NCI-H2107 (cell line): ENCODE data around the gene CHPF.
A peak's percentile ranks its signal among the peaks of the same experiment; 100 is the strongest.

Experiments
- DNase-seq: peaks from one replicate; lab custom pipeline; 2025; lab: John Stamatoyannopoulos, UW

Gene CHPF

DNA sequence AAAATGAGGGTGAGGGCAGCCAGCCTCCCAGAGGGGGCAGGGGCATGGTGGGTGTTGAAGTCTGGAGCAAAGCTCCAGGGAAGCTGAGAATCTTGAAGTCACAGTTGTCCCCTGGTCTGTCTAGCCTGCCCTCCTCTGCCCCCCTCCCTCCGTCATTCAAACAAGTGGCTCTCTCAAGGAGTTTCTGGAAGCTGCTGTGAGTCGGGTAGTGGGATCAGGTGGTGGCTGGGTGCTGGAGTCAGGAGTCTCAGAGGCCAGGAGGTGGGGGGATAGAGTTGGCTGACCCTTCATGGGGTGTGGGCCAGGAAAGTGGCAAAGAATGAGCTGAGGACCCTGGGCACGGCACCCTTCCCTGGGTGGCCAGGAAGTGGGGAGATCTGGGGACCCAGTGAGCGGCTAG lies 29.8 kb downstream of the CHPF start:
- DNase-seq, result no peak

DNA sequence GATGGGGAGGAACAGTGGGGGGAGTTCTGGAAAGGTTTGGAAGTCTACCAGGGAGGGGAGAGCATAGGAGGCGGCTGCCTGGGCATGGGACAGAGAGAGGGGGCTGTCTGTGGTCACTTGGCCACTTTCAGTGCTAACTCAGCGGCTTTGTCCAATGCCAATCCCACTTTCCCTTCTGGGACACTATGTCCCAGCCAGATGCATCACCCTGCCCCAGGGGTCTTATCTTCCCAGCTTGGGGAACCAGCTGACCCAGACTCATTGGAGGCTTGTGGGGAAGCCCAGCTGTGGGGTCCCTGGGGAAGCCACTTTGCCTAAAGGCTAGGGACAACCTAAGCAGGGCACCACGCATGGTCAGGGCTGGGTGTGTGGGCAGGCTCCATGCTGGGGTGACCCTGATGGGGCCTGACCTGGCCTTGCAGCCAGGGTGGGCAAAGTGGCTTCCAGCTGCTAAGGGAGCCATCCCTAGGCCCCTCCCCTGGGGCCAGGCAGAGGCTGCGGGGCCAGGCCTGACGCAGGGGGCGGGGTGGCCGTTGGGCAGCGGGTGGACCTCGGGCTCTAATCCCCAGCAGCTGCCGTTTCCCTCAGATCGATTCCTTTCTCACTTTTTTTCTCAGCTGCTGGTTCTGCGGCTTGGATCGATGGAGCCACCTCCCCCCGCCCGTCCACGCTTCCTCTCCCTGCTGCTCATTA lies 30.9 kb downstream of the CHPF start:
- no peak for DNase-seq

DNA sequence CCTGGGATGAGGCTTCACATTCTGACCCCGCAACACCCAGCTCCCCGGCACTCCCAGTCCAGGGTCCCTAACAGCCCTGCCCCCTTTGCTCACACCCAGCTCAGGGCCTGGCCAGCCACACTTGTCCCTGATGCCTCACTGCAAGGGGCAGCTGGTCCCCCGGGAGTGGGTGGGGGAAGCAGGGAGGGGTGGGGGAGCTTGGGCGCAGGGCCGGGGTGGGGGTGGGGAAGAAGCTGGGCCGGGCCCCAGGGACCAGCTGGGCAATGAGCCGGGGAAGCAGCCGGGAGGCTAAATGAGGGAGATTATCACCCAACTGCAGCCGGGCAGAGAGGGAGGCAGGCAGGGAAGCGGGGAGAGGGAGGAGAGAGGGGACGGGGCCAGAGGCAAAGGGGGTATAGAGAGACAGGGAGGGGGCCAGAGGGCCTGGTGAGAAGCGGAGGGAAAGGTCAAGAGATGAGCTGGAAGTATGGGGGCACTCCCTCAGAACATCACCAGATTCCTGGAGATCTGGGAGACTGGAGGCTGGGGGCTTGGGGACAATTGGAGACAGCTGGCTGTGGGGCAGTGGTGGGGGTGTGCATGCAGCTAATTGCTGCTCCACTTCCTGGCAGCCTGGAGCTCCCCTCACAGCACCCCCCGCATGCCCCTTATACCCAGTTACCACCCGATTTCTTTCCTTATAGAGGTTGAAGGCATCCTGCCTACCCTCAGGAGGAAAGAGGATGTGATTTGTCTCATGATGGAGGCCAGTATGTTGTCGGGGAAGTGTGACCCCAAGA lies 31.9 kb downstream of the CHPF start:
- DNase-seq, result no peak

DNA sequence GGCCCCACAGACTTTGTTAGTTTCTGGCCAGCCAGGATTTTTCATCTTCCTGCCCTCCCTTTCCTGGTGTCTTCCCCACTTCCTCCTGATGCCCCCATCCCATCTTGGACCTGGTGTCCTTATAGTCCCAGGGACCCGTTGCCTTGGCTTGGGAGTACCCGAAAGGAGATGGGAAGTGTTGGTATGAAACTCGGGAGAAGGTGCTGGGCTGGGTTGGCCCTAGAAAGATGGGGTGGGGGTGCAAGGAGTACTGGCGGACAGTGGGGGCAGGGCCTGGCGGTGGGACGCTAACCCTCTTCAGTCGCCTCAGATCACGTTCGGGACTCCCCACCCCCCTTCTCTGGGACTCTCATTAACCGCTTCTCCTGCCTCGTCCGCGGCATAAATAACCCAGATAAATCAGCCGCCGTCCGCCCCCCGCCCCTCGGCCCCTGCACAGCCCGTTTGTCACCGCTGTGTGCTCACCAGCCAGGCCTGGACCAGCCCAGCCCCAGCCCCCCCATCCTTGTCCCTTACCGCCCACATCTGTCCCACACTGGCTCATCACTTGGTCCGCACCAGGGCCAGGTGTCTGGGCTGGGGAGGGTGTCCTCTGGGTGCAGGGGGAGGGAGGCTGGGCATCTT lies 33.0 kb downstream of the CHPF start:
- DNase-seq, result no peak

DNA sequence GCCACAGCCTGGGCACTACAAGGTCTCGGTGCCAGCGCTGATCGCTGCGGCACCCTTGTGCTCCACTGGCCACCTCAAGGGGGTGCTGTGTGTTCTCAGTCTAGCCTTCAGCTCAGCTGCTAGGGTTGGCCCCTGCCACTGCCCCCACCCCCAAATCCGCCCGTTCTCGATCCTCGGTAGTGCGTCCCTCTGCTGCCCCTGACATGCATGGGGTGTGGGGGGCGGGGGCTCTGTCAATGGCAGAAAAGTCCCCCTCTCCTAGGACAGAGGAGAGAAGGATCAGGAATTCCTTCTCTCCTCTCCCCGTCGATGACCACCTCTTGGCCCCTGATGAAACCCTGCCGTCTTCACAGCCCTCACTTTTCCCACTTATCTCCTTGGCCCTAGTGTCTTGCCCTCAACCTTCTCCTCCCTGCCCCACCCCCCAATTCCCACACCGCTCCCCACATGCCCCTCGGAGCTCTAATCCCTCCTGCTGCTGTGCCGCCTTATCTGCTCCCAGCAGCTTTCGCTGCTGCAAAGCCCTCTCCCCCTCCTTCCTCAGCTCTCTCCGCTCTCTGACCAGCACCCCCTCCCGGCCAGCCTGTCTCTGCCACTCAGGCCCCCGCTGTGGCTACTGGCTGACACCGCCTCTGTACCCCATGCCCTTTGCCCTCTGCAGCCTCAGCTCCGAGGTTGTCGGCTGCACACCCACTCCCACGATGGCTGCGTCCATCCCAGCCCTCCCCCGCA lies 33.7 kb downstream of the CHPF start:
- no peak for DNase-seq

DNA sequence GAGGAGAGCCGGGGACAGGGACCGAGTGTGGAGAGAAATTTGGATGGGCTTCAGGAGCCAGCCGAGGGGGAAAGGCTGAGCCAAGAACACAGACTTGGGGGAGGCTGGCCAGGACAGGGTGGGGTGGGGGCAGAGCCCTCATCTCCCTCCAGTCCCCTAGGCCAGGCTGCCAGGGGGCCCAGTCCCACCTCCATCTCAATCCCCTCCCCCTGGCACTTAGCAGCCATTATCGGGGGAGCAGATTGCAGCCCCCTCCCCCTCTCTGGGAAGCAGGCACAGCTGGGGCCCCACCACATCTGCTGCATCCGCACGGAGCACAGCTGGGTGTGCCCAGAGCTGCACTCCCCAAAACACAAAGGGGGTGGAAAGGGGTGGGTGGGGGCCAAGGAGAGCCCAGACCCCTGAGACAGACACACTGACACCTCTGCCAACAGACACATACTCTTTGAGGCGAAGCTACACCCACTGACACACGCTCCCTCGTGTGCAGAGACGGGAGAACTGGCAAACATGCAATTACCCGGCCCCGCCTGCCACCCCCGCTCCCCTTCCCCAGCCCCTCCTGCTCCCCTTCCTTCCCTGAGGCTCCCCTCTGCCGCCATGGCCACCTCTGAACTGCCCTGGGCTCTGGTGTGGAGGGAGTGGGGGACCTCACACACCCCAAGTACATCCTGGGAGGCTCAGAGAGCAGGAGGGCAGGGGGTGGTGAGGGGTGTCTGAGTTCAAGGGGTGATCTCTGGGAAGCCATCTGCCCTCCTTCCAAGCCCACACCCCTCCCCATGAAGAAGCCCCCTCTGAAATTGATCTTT lies 34.4 kb downstream of the CHPF start:
- DNase-seq, result no peak

DNA sequence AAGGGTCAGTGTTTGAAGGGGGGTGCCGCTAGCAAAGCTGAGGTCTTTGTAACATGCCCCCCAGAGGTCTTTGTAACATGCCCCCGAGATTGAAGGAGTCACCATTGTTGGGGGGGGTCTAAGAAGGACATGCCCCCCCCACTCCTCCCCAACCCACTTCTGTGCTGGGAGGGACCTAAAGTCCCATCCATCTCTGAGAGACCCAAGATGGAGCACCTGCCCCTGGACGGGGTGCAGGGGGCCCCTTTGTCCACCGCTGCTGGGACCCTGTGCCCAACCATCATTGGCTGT lies 35.2 kb downstream of the CHPF start:
- no peak for DNase-seq

DNA sequence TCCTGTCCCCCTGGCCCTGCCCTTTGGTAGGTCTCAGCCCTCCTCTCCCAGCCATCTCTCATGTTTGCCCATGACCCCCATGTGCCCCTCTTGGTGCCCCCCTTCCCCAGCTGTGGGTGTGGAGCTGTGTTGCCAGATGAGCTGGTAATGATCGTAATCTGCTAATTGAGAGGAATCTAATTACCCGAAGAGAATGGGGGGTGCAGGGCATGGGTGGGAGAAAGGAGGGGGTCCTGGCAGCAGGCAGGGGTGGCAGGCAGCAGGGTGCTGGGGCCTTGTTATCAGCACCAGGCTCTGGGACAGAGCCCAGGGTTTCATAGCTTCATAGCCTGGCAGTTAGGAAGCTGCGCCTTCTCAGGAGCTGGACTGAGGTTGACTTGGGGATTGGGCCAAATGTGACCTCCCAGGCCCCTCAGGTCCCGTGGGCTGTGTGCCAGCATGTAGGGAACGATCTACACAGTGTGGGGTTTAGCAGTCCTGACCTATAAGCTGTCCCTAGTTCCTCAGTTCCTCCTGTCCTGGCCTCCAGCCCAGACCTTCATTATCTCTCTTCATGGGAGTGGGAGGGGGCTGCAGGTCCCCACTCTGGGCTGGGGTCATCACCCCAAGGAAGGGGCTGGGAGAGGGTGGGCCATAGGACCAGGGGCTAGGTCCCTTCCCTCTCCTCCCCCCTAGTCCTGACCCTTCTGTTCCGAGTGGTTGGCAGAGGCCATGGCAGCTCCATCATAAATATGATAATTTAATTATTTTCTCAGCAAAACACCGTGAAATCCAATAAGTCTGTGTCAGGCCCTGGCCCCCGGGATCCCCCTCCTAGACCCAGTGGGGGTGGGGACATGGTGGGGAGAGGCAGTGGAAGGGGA lies 35.8 kb downstream of the CHPF start:
- DNase-seq, result no peak

DNA sequence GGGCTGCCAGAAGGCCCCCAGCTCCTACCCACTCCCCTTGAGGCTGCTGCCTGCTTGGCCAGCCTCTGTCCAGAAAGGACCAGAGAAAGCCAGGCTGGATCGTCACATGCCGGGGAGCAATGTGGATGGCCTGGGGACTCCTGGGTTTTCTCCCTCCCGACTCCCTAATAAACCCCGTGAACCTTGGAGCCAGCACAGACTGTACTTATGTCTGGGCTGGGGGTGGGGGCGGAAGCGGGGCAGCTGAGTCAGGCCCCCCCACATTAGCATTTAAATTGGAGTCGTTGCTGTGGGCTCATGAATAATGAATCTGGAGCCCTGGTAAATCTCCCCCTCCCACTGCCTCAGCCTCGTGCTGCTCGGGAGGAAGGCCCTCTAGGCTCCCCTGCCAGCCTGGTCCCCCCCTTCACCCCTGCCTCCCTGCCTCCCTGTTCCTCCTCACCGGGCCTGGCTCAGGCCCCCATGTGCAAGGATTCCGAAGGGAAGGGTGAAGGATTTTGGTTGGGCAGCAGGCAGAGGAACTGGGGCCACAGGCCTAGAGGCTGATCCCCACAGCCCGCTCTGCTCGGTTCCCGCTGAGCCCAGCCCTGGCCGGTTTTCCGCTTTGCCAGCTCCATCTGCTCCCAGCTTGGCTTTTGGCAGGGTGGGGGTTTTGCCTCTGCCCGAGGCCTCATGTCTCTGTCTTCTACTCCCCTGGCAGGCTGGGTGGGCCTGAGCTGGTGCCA lies 36.6 kb downstream of the CHPF start:
- no peak for DNase-seq

DNA sequence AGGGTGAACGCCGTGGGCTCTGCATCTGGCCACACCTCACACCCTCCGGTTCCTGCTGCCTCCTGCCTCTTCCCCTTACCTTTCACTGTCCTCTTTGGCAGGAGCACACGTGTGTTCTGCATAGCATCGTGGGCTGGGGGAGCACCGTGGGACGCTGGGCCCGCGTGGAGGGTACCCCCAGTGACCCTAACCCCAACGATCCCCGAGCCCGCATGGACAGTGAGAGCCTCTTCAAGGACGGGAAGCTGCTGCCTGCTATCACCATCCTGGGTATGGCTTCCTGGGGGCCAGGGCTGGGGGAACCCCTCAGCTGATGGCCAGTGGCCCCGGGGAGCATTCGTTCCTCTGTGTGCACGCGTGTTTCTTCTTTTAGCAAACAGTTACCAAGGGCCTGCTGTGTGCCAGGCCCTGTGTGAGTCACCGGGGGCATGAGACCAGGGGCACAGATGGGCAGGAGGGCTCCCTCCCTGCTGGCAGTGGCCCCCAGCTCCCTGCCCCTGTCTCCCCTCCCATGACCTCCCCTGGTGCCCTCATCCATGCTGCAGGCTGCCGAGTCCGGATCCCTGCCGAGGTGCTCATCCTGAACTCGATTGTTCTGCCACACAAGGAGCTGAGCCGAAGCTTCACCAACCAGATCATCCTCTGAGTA lies 37.3 kb downstream of the CHPF start:
- no peak for DNase-seq

DNA sequence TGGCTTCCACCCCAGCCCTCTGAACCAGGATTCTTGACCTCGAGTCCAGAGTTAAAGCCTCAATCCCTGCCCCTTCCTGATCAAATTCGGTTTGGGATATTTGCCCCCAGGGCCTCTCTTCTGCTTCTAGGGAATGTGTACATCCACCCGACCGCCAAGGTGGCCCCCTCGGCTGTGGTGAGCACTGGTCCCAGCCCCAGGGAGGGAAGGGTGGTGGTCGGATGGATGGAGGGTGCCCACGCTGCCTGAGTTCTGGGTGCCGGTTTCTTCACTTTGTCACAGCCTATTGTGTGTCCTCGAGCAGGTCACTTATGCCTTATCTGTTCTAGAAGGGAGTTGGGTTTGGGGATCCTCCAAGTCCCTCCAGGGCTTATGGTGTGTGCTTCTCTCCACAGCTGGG lies 38.0 kb downstream of the CHPF start:
- no peak for DNase-seq

DNA sequence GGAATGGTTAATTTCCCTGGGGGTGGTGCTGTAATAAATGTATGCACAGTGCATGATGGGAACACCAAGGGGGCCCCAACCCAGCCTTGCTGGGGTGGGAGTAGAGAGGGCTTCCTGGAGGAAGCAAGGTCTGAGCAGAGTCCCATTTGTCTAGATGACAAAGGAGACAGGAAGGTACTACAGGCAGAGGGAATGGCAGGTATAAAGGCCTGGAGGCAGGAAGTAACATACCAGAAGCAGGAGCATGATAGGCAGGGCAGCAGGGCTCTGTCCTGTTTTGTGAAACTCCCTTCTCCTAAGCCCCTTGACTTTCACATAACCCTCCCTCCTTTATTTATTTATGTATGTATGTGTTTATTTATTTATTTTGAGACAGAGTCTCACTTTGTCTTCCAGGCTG lies 41.0 kb downstream of the CHPF start:
- no peak for DNase-seq

DNA sequence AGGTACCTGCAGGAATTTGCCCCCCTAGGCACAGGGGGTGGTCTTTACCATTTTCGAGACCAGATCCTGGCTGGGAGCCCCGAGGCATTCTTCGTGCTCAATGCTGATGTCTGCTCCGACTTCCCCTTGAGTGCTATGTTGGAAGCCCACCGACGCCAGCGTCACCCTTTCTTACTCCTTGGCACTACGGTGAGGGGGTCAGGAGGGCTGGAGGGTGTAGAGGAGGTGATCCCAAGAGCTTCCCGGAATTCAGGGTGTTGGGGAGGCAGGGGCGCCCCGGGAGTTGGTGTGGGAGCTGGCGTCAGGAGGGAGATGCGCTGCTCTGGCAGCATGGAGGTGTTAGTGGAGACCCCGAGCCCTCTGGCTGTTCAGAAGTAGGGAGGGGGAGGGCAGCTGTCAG lies 41.8 kb downstream of the CHPF start:
- no peak for DNase-seq

DNA sequence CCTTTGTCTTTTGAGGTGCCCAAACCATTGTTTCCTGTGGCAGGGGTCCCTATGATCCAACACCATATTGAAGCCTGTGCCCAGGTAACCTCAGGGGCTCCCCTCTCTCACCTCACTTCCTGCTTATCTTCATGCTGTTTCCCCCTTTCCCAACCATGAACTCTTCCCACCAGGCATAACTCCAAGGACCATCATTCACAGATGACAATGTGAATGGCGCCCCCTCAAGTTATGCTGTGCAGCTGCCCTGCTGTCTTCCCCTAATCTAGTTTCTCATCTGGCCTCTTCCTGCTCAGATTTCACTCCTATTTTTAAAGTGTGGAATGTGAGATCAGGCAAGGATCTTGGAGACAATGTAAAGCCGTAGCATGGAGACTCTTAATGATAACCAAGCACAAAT lies 43.5 kb downstream of the CHPF start:
- no peak for DNase-seq

DNA sequence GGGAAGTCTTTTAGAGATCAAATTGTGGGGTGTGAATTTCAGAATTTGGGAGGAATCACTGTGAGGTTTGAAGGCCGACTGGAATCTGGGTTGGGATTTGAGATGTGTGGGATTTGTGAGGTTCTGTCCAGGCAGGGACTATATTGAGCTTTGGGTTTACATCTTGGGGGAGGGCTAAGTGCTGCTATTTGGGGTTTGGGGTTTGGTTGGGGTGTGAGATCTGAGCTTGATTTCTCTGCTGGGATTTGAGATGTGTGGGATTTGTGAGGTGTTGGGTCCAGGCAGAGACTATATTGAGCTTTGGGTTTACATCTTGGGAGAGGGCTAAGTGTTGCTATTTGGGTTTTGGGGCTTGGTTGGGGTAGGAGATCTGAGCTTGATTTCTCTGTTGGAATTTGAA lies 44.1 kb downstream of the CHPF start:
- no peak for DNase-seq

DNA sequence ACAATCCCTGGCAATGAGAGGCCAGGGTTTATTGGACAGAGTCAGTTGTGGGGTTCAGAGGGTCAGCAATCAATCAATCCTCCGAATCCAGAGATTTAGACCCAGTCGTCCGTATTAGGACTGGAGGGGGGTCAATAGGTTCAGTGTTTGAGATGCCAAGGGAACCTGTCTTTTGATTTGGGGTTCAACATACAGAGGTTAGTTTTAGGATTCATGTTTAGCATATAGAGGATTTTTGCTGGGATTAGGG lies 44.6 kb downstream of the CHPF start:
- no peak for DNase-seq

DNA sequence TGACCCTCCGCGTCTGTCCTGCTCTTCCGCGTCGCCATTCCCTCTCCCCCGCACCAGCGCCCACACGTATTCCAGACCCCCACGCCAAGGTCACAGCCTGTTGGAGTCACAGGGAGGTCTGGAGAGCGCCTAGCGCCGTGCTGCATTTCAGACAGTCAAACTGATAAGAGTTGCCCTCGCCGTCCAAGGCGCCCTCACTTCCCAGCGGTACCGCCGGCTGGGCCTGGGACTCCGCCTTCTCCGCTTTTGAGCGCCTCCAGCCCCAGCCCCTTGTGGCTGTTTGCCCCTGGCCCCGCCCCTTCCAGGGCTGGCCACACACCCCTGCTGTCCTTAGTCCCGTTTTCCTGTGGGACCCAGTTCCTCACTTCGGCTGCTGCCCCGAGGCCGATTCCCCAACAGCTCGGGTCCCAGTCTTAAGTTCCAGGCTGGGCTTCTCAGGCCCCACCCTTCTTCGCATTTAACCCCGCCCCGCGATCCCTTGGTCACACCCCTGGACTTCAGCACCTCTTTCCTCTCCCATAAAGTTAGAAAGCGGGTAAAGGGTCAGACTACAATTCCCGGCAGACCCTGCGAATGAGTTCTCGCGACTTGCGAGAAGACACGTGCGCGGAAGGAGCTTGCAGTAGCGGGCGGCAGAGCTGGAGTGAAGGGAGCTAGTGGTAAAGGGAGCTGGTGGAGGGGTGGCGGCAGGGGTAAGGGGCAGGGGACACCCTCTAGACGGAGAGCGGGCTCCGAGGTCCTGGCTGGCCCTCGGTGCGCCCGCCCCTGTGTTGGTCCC lies 45.1 kb downstream of the CHPF start, which contains the start of gene GMPPA:
TSS of gene GMPPA (plus strand) at position 612 of the 778 bp plus-strand sequence. CDS start 1,085 bp downstream, outside the sequence.
- peak; percentile 85 for DNase-seq

DNA sequence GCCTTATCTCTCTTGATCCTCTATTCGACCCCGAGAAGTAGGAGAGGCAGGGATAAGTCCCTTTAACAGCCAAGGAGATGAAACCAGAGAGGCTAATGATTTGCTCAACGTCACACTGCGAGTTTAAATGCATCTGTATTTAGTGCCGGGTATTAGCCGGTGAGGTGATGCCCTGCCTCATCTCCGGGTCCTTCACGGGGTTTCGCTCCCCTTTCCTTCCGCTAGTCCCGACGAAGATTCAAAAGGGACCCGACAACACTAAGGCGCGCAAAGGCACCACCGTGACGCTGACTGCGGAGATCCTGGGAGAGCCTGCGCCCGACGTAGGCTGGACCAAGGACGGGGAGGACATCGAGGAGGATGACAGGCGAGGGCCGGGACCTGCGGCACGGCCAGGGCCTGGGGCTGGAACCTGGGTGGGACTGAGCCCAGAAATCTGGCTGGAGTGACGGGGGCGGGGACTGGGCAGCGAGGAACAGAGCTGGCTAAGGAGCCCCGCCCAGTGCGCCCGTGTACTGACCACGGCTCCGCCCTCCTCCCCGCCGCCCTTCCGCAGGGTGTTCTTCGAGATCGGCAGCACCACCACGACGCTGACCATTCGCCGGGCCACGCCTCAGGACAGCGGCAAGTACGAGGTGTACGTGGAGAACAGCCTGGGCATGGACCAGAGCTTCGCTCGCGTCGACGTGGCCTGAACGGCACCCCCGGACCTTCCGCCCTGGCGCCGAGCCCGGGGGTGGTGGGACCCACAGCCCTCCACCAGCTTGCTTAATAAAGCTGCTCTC lies 45.9 kb downstream of the CHPF start:
- DNase-seq, result no peak
